Thyroid gland (tissue), 4 donors: Measurements from ENCODE around the gene ABCG8.

Experiments
- POLR2A ChIP-seq, 2 donors: fragments of 450-650 bp; IDR thresholded peaks; one replicate each; pipeline ENCODE4 v1.6.1; 2017; ENCODE audit warnings: antibody characterized with exemption in 2 of 2, mild to moderate bottlenecking in 2 of 2, moderate library complexity in 1 of 2
- TF ChIP-seq, protein P1 (sequence below), 6 experiments: fragments of 200-600 bp in 3 of 6; fragments of 450-650 bp in 3 of 6; sonication (generic) in 3 of 6; IDR thresholded peaks; one replicate each; pipeline ENCODE4 v1.5.1; 2016 to 2019; ENCODE audit warnings: antibody characterized with exemption in 6 of 6, mild to moderate bottlenecking in 2 of 6, inconsistent platforms in 1 of 6, moderate library complexity in 1 of 6

DNA sequence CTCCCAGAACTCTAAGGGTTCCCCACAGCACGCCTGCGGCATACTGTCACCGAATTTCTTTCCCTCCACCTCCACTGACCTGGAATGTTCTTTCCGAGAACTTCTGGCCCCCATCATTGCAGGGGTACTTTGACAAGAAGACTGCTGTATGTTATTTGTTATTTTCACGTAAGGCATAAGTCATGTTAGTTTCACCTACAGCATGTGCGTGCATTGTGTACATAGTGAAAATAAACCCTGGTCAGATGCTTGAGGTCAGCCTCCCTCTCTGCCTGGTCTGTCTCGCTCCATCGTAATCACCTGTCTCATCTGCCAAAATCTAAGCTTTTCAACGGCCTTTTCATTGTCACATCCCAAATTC, 4.1 kb downstream of the ABCG8 start:
- TF ChIP-seq, protein P1, sequence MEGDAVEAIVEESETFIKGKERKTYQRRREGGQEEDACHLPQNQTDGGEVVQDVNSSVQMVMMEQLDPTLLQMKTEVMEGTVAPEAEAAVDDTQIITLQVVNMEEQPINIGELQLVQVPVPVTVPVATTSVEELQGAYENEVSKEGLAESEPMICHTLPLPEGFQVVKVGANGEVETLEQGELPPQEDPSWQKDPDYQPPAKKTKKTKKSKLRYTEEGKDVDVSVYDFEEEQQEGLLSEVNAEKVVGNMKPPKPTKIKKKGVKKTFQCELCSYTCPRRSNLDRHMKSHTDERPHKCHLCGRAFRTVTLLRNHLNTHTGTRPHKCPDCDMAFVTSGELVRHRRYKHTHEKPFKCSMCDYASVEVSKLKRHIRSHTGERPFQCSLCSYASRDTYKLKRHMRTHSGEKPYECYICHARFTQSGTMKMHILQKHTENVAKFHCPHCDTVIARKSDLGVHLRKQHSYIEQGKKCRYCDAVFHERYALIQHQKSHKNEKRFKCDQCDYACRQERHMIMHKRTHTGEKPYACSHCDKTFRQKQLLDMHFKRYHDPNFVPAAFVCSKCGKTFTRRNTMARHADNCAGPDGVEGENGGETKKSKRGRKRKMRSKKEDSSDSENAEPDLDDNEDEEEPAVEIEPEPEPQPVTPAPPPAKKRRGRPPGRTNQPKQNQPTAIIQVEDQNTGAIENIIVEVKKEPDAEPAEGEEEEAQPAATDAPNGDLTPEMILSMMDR (IDR thresholded peaks at IDR 0.05) = no peak
- no peak for TF ChIP-seq POLR2A (IDR thresholded peaks at IDR 0.05)
